ENCODE results near the gene CASTOR1.

CASTOR1 gene

DNA sequence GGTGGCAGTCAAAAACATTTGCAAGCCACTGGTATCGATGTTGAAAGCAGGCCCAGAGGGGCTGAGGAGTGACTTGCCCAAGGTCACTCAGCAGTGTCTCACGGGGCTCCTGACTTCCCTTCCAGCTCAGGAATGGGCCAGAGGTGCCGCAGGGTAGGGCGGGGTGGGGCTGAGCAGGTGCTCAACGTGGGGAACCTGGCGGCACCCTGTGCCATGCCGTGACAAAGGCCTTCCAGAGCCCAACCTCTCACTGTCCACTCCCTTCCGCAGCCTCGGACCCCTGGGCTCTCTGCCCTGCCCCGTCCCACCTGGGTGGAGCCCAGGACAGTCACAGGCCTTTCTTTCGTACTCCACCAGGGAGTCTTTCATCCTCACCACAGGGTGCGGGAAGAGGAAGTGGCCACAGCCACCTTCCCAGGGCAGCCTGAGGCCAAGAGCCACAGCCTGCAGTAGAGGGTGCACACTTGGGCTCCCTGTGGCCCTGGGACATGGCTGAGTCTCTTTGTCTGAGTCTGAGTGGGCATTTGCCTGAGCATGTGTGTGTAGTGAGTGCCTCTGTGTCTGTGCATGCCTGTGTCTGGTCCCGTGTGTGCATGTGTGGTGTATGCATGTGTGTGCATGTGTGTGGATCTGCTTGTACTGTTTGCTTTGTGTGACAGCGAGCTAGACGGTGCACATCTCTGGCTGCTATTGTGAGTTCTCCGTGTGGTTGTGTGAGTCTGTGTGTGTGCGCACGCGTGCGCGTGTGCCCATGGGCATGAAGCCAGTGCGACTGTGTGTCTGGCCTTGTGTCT is 36.7 kb downstream of the CASTOR1 start:
- TF ChIP-seq, protein P1, sequence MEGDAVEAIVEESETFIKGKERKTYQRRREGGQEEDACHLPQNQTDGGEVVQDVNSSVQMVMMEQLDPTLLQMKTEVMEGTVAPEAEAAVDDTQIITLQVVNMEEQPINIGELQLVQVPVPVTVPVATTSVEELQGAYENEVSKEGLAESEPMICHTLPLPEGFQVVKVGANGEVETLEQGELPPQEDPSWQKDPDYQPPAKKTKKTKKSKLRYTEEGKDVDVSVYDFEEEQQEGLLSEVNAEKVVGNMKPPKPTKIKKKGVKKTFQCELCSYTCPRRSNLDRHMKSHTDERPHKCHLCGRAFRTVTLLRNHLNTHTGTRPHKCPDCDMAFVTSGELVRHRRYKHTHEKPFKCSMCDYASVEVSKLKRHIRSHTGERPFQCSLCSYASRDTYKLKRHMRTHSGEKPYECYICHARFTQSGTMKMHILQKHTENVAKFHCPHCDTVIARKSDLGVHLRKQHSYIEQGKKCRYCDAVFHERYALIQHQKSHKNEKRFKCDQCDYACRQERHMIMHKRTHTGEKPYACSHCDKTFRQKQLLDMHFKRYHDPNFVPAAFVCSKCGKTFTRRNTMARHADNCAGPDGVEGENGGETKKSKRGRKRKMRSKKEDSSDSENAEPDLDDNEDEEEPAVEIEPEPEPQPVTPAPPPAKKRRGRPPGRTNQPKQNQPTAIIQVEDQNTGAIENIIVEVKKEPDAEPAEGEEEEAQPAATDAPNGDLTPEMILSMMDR (IDR thresholded peaks at IDR 0.05), result no peak

DNA sequence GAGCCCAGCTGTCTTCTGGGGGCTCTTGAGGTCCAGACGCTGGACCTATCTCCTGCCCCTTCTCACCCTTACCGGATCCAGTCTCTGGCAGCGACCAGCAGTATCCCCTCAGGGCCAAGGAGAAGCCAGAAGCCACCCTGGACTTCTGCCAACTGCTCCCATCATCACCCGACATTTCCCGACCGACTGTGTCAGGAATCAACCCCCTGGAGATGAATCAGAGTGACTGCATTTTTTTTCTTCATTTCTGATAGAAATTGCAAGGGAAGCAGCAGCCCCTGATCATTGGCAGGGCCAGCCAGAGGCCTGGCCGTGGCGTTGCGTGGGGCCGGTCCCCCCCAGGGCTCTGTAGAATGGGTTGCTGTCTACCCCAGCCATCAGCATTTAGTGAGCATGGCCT is 37.6 kb downstream of the CASTOR1 start:
- TF ChIP-seq, protein P1 (IDR thresholded peaks at IDR 0.05), result no peak

GRCh38 chr22:30250661-30251267 is 38.5 kb downstream of the CASTOR1 start:
- TF ChIP-seq, protein P1 (IDR thresholded peaks at IDR 0.05), result no peak

GRCh38 chr22:30250039-30250565 is 39.2 kb downstream of the CASTOR1 start:
- TF ChIP-seq, protein P1 (IDR thresholded peaks at IDR 0.05), result no peak

GRCh38 chr22:30249049-30250038 is 40.0 kb downstream of the CASTOR1 start:
- TF ChIP-seq, protein P1 (IDR thresholded peaks at IDR 0.05), result no peak

GRCh38 chr22:30248484-30248883 is 40.8 kb downstream of the CASTOR1 start:
- TF ChIP-seq, protein P1 (IDR thresholded peaks at IDR 0.05), result no peak

DNA sequence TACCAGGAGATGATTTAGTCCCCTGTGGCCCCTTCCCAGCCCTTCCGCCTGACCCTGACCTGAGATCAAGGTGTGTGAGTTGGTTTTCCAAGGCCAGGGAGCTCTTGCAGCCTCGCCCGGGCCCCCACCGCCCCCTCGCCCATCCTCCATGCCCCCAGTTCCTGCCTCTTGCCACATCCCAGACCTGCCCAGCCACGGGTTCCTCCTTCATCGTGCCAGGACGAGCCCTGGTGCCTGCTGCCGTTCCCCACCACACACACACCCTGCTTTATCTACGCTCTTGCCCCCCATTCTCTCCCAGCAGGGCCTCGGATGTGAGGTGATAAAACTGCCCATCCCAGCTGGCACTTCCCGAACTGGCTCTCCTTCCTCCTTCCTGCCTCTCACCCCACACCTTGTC is 41.3 kb downstream of the CASTOR1 start:
- TF ChIP-seq, protein P1 (IDR thresholded peaks at IDR 0.05), result no peak

All from LNCAP (cell line).